ENCODE data around the gene WDR5.

WDR5 gene

GRCh38 chr9:134180786-134181647, 45.1 kb downstream of the WDR5 start:
- in situ Hi-C loops (cut with MboI; ENCODE audit: low sequenced_read_pairs, unreplicated experiment) = no loop called here
- DNase-seq (ENCODE audit: low spot score) = no peak
- TF ChIP-seq CTCF (IDR thresholded peaks at IDR 0.05; ENCODE audit: borderline replicate concordance, control extremely low read depth, extremely low read depth, insufficient read depth, missing control alignments) = no peak

DNA sequence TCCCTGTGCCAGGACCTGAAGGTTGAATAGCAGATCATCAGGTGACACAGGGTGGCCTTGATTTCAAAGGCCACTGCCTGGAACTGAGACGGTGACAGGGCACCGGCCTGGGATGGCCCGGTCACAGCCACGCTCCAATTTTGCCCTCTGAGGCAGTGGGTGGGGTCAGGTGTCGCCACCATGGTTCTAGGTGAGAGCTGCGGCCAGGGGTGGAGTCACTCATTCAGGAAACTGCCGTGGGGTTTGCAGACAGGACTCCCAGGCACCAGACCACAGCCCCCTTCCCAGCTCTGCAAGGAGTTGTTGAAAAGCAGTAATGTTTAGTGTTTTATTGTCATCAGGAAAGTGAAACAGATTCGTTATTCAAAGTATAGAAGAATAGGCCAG, 45.8 kb downstream of the WDR5 start:
- no peak for DNase-seq (ENCODE audit: low spot score)
- in situ Hi-C loops (cut with MboI; ENCODE audit: low sequenced_read_pairs, unreplicated experiment) = no loop called here
- TF ChIP-seq CTCF (IDR thresholded peaks at IDR 0.05; ENCODE audit: borderline replicate concordance, control extremely low read depth, extremely low read depth, insufficient read depth, missing control alignments) = no peak

- no peak for DNase-seq (ENCODE audit: low spot score)
- TF ChIP-seq CTCF (IDR thresholded peaks at IDR 0.05; ENCODE audit: borderline replicate concordance, control extremely low read depth, extremely low read depth, insufficient read depth, missing control alignments) = no peak
- in situ Hi-C loops (cut with MboI; ENCODE audit: low sequenced_read_pairs, unreplicated experiment) = no loop called here
Measured at GRCh38 chr9:134182554-134183085, 46.7 kb downstream of the WDR5 start.

DNA sequence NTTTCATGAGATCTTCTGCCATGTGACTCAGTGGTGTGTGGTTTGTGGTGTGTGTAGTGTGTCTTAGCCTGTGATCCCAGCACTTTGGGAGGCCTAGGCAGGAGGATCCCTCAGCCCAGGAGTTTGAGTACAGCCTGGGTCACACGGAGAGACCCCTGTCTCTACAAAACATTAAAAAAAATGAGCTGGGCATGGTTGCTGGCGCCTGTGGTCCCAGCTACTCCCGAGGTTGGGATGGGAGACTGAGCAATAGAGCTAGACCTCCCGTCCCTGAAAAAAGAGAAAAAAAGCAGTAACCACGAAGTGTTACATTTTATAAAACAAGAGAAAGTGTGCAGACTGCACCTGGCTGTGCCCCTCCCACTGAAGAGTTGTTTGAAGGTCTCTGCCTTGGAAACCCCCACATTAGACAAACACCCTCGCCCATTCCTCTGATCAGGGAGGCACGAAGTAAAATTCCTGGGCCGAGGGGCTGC, 49.7 kb downstream of the WDR5 start:
- in situ Hi-C loops (cut with MboI; ENCODE audit: low sequenced_read_pairs, unreplicated experiment) = no loop called here
- no peak for DNase-seq (ENCODE audit: low spot score)
- no peak for TF ChIP-seq CTCF (IDR thresholded peaks at IDR 0.05; ENCODE audit: borderline replicate concordance, control extremely low read depth, extremely low read depth, insufficient read depth, missing control alignments)

- no peak for TF ChIP-seq CTCF (IDR thresholded peaks at IDR 0.05; ENCODE audit: borderline replicate concordance, control extremely low read depth, extremely low read depth, insufficient read depth, missing control alignments)
- in situ Hi-C loops (cut with MboI; ENCODE audit: low sequenced_read_pairs, unreplicated experiment) = no loop called here
- DNase-seq (ENCODE audit: low spot score) = no peak
Measured at GRCh38 chr9:134186471-134187109, 50.7 kb downstream of the WDR5 start.

- in situ Hi-C loops (cut with MboI; ENCODE audit: low sequenced_read_pairs, unreplicated experiment) = no loop called here
- DNase-seq (ENCODE audit: low spot score) = no peak
- no peak for TF ChIP-seq CTCF (IDR thresholded peaks at IDR 0.05; ENCODE audit: borderline replicate concordance, control extremely low read depth, extremely low read depth, insufficient read depth, missing control alignments)
Measured at GRCh38 chr9:134187110-134187531, 51.2 kb downstream of the WDR5 start.
